Gastroesophageal sphincter (tissue), 3 donors: ENCODE results near the gene GCHFR.

Experiments used
- CTCF ChIP-seq, 4 experiments: fragments of 200-600 bp in 2 of 4; fragments of 450-650 bp in 2 of 4; sonication (generic) in 1 of 4; IDR thresholded peaks; one replicate each; pipeline ENCODE4 v1.5.1; 2017 to 2019; ENCODE audit warnings: antibody characterized with exemption in 4 of 4, mild to moderate bottlenecking in 2 of 4, moderate library complexity in 2 of 4
- EP300 ChIP-seq: sonication (generic); formaldehyde crosslinking; IDR thresholded peaks from one replicate; pipeline ENCODE4 v1.6.1; 2017; ENCODE audit warnings: antibody characterized with exemption, mild to moderate bottlenecking
- POLR2AphosphoS5 ChIP-seq: sonication (generic); formaldehyde crosslinking; IDR thresholded peaks from one replicate; pipeline ENCODE4 v1.6.1; 2017; ENCODE audit warnings: antibody characterized with exemption

GRCh38 chr15:40743485-40743901, 20.4 kb upstream of the GCHFR start:
- TF ChIP-seq POLR2AphosphoS5 (no peak), CTCF (IDR thresholded peaks at IDR 0.05) (no peak), EP300 (no peak)
